Osteoblast (primary cell): ENCODE data around the gene HSPA12B. TPM values are rescaled to one million over a fixed set of nuclear protein-coding genes. Genes with fewer than 3 reads are reported as not detected.

ENCODE experiments used
- DNase-seq: peaks from one replicate; pipeline ENCODE4 v3.0.0; 2011; ENCODE audit warnings: low spot score, mixed read lengths; ENCODE audit not compliant: insufficient read length; ENCODE audit errors: missing footprints
- H2AFZ ChIP-seq: 2 replicates; pipeline ENCODE4 v1.6.0; 2011; ENCODE audit warnings: mild to moderate bottlenecking, low read length
- H3K27ac ChIP-seq: 2 replicates; pipeline ENCODE4 v1.5.1; 2011; ENCODE audit warnings: mild to moderate bottlenecking, low read depth, low read length, moderate library complexity
- H3K27me3 ChIP-seq: 2 replicates; pipeline ENCODE4 v1.6.0; 2012; ENCODE audit warnings: mild to moderate bottlenecking, control low read depth, inconsistent platforms, low read length, moderate library complexity; ENCODE audit not compliant: insufficient read depth
- H3K36me3 ChIP-seq: 2 replicates; pipeline ENCODE4 v1.5.1; 2011; ENCODE audit warnings: mild to moderate bottlenecking, low read length, control low read depth, moderate library complexity; ENCODE audit not compliant: insufficient read depth
- H3K4me1 ChIP-seq: 2 replicates; pipeline ENCODE4 v1.5.1; 2011; ENCODE audit warnings: mild to moderate bottlenecking, low read length, control low read depth, moderate library complexity; ENCODE audit not compliant: insufficient read depth
- H3K4me2 ChIP-seq: 2 replicates; pipeline ENCODE4 v1.6.0; 2011; ENCODE audit warnings: mild to moderate bottlenecking, low read length; ENCODE audit not compliant: insufficient read depth
- H3K4me3 ChIP-seq: fragments of 200-600 bp; sonication (generic); 3 replicates; pipeline ENCODE4 v1.5.1; 2012; ENCODE audit warnings: mild to moderate bottlenecking, low read length, inconsistent platforms; ENCODE audit not compliant: insufficient read depth
- H3K79me2 ChIP-seq: 2 replicates; pipeline ENCODE4 v1.6.0; 2012; ENCODE audit warnings: mild to moderate bottlenecking, low read length, control low read depth, inconsistent platforms; ENCODE audit not compliant: insufficient read depth
- H3K9me3 ChIP-seq: 2 replicates; pipeline ENCODE4 v1.5.1; 2011; ENCODE audit warnings: low read depth, low read length, control low read depth
- H4K20me1 ChIP-seq: 2 replicates; pipeline ENCODE4 v1.6.0; 2012; ENCODE audit warnings: mild to moderate bottlenecking, low read length, control low read depth; ENCODE audit not compliant: insufficient read depth
- CTCF ChIP-seq: IDR thresholded peaks from 2 replicates; pipeline ENCODE4 v1.5.1; 2011; ENCODE audit warnings: mild to moderate bottlenecking, low read depth, low read length, moderate library complexity; ENCODE audit errors: extremely low read depth
- total RNA-seq: library from RNA; depleted of rRNA; stranded (reverse); fragments of >200 nt; gene quantifications from 2 replicates; pipeline ENCODE4 v1.2.3, GENCODE V29; 2012

The HSPA12B gene
- total RNA-seq, 1 donor = not detected

DNA sequence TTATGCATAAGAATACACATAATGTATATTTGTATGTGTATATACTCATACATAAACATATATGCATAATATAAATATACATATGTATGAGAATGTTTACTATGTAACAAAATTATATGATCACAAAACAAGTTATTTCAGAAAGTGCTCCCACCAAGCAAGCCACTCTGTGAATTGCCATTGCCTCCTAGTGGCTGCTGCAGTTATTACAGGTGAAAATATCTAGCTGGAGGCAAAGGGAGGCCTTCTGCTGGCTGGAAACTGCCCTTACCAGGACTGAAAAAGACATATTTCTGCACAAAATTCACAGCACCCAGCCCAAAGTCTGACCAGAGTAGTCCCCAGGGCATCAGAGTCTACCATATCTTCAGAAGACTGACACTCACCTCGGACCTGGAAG is 36.3 kb upstream of the HSPA12B start:
- DNase-seq = peak; percentile 14

GRCh38 chr20:3696745-3697587 is 35.5 kb upstream of the HSPA12B start:
- TF ChIP-seq CTCF = no peak
- no peaks in the 10 kb centered on the region for H3K79me2 ChIP-seq

More for the DNA sequence above, 36.3 kb upstream of the HSPA12B start:
- Histone ChIP-seq H3K4me1 (no peaks in the 10 kb centered on the region), H3K27ac (no peak overlapping the region), H2AFZ (no peak overlapping the region), H3K4me2 (no peak overlapping the region), H3K27me3 (no peaks in the 10 kb centered on the region), H4K20me1 (no peaks in the 10 kb centered on the region), H3K36me3 (no peaks in the 10 kb centered on the region), H3K9me3 (no peaks in the 10 kb centered on the region), H3K79me2 (no peaks in the 10 kb centered on the region), H3K4me3 (no peak overlapping the region)
- TF ChIP-seq CTCF = peak; percentile 43

GRCh38 chr20:3697588-3698305 is 34.7 kb upstream of the HSPA12B start:
- H3K4me1 ChIP-seq = no peaks in the 10 kb centered on the region
- H3K4me2 ChIP-seq = no peak overlapping the region
- H3K79me2 ChIP-seq = no peaks in the 10 kb centered on the region
- no peak overlapping the region for H2AFZ ChIP-seq
- no peaks in the 10 kb centered on the region for H3K27me3 ChIP-seq
- TF ChIP-seq CTCF = no peak
- no peak overlapping the region for H3K27ac ChIP-seq
- H3K9me3 ChIP-seq = no peaks in the 10 kb centered on the region
- no peak overlapping the region for H3K4me3 ChIP-seq
- no peaks in the 10 kb centered on the region for H3K36me3 ChIP-seq
- peak; percentile 74 for DNase-seq
- no peaks in the 10 kb centered on the region for H4K20me1 ChIP-seq

More at GRCh38 chr20:3696745-3697587, 35.5 kb upstream of the HSPA12B start:
- Histone ChIP-seq H3K27me3 (no peaks in the 10 kb centered on the region), H3K9me3 (no peaks in the 10 kb centered on the region), H3K27ac (no peak overlapping the region), H3K36me3 (no peaks in the 10 kb centered on the region), H2AFZ (no peak overlapping the region), H3K4me3 (no peak overlapping the region), H3K4me1 (no peaks in the 10 kb centered on the region), H3K4me2 (no peak overlapping the region), H4K20me1 (no peaks in the 10 kb centered on the region)
- DNase-seq = peak; percentile 69

- no peaks in the 10 kb centered on the region for H3K27me3 ChIP-seq
- no peaks in the 10 kb centered on the region for H4K20me1 ChIP-seq
- no peaks in the 10 kb centered on the region for H3K36me3 ChIP-seq
- no peak overlapping the region for H2AFZ ChIP-seq
- no peaks in the 10 kb centered on the region for H3K4me1 ChIP-seq
- H3K79me2 ChIP-seq = no peaks in the 10 kb centered on the region
- no peak overlapping the region for H3K4me3 ChIP-seq
- H3K27ac ChIP-seq = no peak overlapping the region
- no peak overlapping the region for H3K4me2 ChIP-seq
- TF ChIP-seq CTCF = no peak
- peak; percentile 67 for DNase-seq
- no peaks in the 10 kb centered on the region for H3K9me3 ChIP-seq
Measured at GRCh38 chr20:3698591-3699001, 33.9 kb upstream of the HSPA12B start.
